Prostate gland (tissue), 2 donors: ENCODE measurements around the gene LNX1. TPM values are rescaled to one million over a fixed set of nuclear protein-coding genes. Genes with fewer than 3 reads are reported as not detected.
A peak's percentile ranks its signal among the peaks of the same experiment; 100 is the strongest.

Experiments used
- DNase-seq: peaks from one replicate; pipeline ENCODE4 v3.0.0-alpha.2; 2019; ENCODE audit warnings: low spot score
- H3K27ac ChIP-seq, 2 donors: fragments of 200-600 bp; sonication (generic); 2 replicates each; pipeline ENCODE4 v1.5.1; 2017 to 2019
- H3K27me3 ChIP-seq: fragments of 200-600 bp; sonication (generic); replicated peaks from 2 replicates; pipeline ENCODE4 v1.5.1; 2019; ENCODE audit not compliant: insufficient read depth
- H3K36me3 ChIP-seq, 2 donors: fragments of 200-600 bp; sonication (generic); 1 replicate in 1 of 2; 2 replicates in 1 of 2; pipeline versions ENCODE4 v1.5.1 to v1.8.1; 2017 to 2019
- H3K4me1 ChIP-seq: fragments of 200-600 bp; sonication (generic); replicated peaks from 2 replicates; pipeline ENCODE4 v1.5.1; 2019
- H3K4me3 ChIP-seq, 2 donors: fragments of 200-600 bp; sonication (generic); 2 replicates each; pipeline ENCODE4 v1.5.1; 2017 to 2019
- H3K9me3 ChIP-seq: fragments of 200-600 bp; sonication (generic); 2 replicates; pipeline ENCODE4 v1.5.1; 2017
- CTCF ChIP-seq, 4 experiments: fragments of 200-600 bp in 2 of 4; fragments of 450-650 bp in 2 of 4; sonication (generic) in 2 of 4; IDR thresholded peaks; 1 replicate in 3 of 4; 2 replicates in 1 of 4; pipeline ENCODE4 v1.5.1; 2016 to 2019; ENCODE audit warnings: antibody characterized with exemption in 4 of 4, mild to moderate bottlenecking in 2 of 4, moderate library complexity in 2 of 4
- POLR2A ChIP-seq: fragments of 450-650 bp; IDR thresholded peaks from one replicate; pipeline ENCODE4 v1.6.1; 2016; ENCODE audit warnings: antibody characterized with exemption, mild to moderate bottlenecking
- POLR2AphosphoS5 ChIP-seq: sonication (generic); formaldehyde crosslinking; IDR thresholded peaks from one replicate; pipeline ENCODE4 v1.6.1; 2017; ENCODE audit warnings: antibody characterized with exemption
- WGBS: methylation state at CpG from one replicate; pipeline ENCODE4 v1.1.5; 2018; 5-methylcytosine and 5-hydroxymethylcytosine counted together
- intact Hi-C: fragments of 100-400 bp; cut with DNase I; formaldehyde crosslinking; loops from one replicate; pipeline ENCODE4 v1.14.2; 2022
- total RNA-seq, 2 donors: library from RNA; depleted of rRNA; stranded (reverse); fragments of >200 nt; gene quantifications; one replicate each; pipeline ENCODE4 v1.1.0, GENCODE V29; 2016

The LNX1 gene
- total RNA-seq, 2 donors from 2014 or later, result 13.1 to 13.2 TPM

GRCh38 chr4:53499791-53500190, 91.5 kb downstream of the LNX1 start:
- intact Hi-C loops, result no loop called here
- H3K27me3 ChIP-seq, result no peaks in the 10 kb centered on the region
- 94% methylated on average over 1 of the region's 1 CpG for WGBS
- H3K9me3 ChIP-seq, result no peaks in the 10 kb centered on the region
- H3K4me3 ChIP-seq, result no peak overlapping the region
- TF ChIP-seq POLR2AphosphoS5, result no peak
- TF ChIP-seq POLR2A, result no peak
- no peak for TF ChIP-seq CTCF (IDR thresholded peaks at IDR 0.05)
- DNase-seq, result no peak
- peaks cover 6% of the 10 kb centered on the region for H3K4me1 ChIP-seq
- H3K36me3 ChIP-seq, result no peaks in the 10 kb centered on the region
- no peak overlapping the region for H3K27ac ChIP-seq

GRCh38 chr4:53498706-53499105, 92.6 kb downstream of the LNX1 start:
- no peaks in the 10 kb centered on the region for H3K27me3 ChIP-seq
- TF ChIP-seq POLR2A, result no peak
- TF ChIP-seq CTCF (IDR thresholded peaks at IDR 0.05), result no peak
- no peak for TF ChIP-seq POLR2AphosphoS5
- DNase-seq, result no peak
- no peak overlapping the region for H3K4me3 ChIP-seq
- no peak overlapping the region for H3K27ac ChIP-seq
- 87% methylated on average over 2 of the region's 2 CpGs for WGBS
- no peaks in the 10 kb centered on the region for H3K9me3 ChIP-seq
- H3K4me1 ChIP-seq, result peaks cover 6% of the 10 kb centered on the region
- no peaks in the 10 kb centered on the region for H3K36me3 ChIP-seq
- intact Hi-C loops, result no loop called here

- WGBS, result 46% methylated on average over 7 of the region's 7 CpGs
- Histone ChIP-seq H3K36me3 (no peaks in the 10 kb centered on the region), H3K27me3 (no peaks in the 10 kb centered on the region), H3K4me3 (no peak overlapping the region), H3K4me1 (peaks cover 6% of the 10 kb centered on the region), H3K27ac (no peak overlapping the region), H3K9me3 (no peaks in the 10 kb centered on the region)
- no peak for DNase-seq
- TF ChIP-seq POLR2AphosphoS5 (no peak), CTCF (IDR thresholded peaks at IDR 0.05) (no peak), POLR2A (no peak)
- intact Hi-C loops, result no loop called here
Measured at GRCh38 chr4:53497487-53498244, 93.6 kb downstream of the LNX1 start.

GRCh38 chr4:53494851-53495250, 96.4 kb downstream of the LNX1 start:
- Histone ChIP-seq H3K9me3 (no peaks in the 10 kb centered on the region), H3K27ac (no peak overlapping the region), H3K27me3 (no peaks in the 10 kb centered on the region), H3K4me1 (peaks cover 6% of the 10 kb centered on the region), H3K4me3 (no peak overlapping the region), H3K36me3 (no peaks in the 10 kb centered on the region)
- TF ChIP-seq POLR2AphosphoS5 (no peak), CTCF (IDR thresholded peaks at IDR 0.05) (no peak), POLR2A (no peak)
- 94% methylated on average over 6 of the region's 6 CpGs for WGBS
- intact Hi-C loops, result no loop called here
- no peak for DNase-seq

DNA sequence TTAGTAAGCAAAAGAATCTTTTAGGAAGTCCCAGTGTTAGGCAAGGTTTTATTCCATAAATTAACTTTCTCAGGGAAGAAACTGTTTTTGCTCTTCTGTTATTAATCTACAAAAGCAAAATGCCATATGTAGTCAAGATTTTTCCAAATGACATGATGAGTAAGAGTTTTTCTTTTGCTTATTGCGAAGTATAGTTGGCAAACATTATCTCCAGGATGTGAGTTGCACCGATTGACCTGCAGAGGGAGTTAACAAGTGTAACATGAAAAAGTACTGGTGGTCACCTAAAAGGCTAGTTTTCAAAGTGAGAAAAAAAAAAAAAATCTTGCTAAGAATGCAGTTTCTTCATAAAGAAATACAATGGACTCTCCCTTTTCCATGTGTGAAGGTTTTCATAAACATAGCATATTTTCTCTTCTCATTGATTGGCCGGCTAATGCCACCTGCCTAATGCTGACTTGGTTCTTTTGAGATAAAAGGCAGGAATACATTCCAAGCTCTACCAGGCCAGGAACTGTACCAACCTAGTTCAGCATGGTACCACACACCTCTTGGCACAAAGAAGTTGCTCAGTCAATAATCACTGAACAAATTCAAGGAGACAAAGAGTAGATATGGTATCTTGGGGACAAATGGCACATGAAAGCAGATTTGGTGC, 100.2 kb downstream of the LNX1 start:
- Histone ChIP-seq H3K4me3 (no peak overlapping the region), H3K9me3 (no peaks in the 10 kb centered on the region), H3K27ac (no peak overlapping the region), H3K4me1 (no peaks in the 10 kb centered on the region), H3K36me3 (no peaks in the 10 kb centered on the region), H3K27me3 (no peaks in the 10 kb centered on the region)
- no peak for TF ChIP-seq POLR2AphosphoS5
- peak in 3 of 4 experiments; percentile 40 to 69 (median 57) for TF ChIP-seq CTCF (IDR thresholded peaks at IDR 0.05)
- TF ChIP-seq POLR2A, result no peak
- no peak for DNase-seq
- 47% methylated on average over 3 of the region's 3 CpGs for WGBS
- intact Hi-C loops, result no loop called here
